OCI-LY3 (cell line): ENCODE results near the gene CHD8.

Experiments
- H2AFZ ChIP-seq: fragments of 200-600, 300-600 bp; shearing (Covaris generic); 2 replicates; pipeline ENCODE4 v1.6.0; 2014; ENCODE audit warnings: antibody characterized with exemption, low read depth, low read length
- H3K27ac ChIP-seq: fragments of 200-600, 300-600 bp; sonication (generic); 2 replicates; pipeline ENCODE4 v1.5.1; 2014; ENCODE audit warnings: mild to moderate bottlenecking, low read length, moderate library complexity, mixed read lengths
- H3K27me3 ChIP-seq: fragments of 200-600, 300-600 bp; sonication (generic); 2 replicates; pipeline ENCODE4 v1.6.1; 2014; ENCODE audit warnings: low read depth, low read length, mixed read lengths
- H3K36me3 ChIP-seq: fragments of 200-600, 300-600 bp; sonication (generic); replicated peaks from 2 replicates; pipeline ENCODE3; 2014; ENCODE audit warnings: low read depth, low read length, mixed read lengths
- H3K4me1 ChIP-seq: fragments of 300-600, 200-600 bp; sonication (generic); 2 replicates; pipeline ENCODE4 v1.6.1; 2014; ENCODE audit warnings: low read length, mixed read lengths
- H3K4me2 ChIP-seq: fragments of 200-600, 300-600 bp; sonication (generic); 2 replicates; pipeline ENCODE4 v1.6.1; 2014; ENCODE audit warnings: low read length, mixed read lengths
- H3K4me3 ChIP-seq: fragments of 300-600, 200-600 bp; sonication (generic); 2 replicates; pipeline ENCODE4 v1.5.1; 2014; ENCODE audit warnings: antibody characterized with exemption, mild to moderate bottlenecking, low read length, moderate library complexity
- H3K79me2 ChIP-seq: fragments of 300-600, 200-600 bp; shearing (Covaris generic); 2 replicates; pipeline ENCODE4 v1.6.1; 2014; ENCODE audit warnings: mild to moderate bottlenecking, low read length, mixed read lengths
- H3K9ac ChIP-seq: fragments of 300-600, 200-600 bp; shearing (Covaris generic); 2 replicates; pipeline ENCODE4 v1.6.0; 2014; ENCODE audit warnings: mild to moderate bottlenecking, low read length, moderate library complexity
- H3K9me3 ChIP-seq: fragments of 200-600, 300-600 bp; shearing (Covaris generic); 2 replicates; pipeline ENCODE4 v1.6.1; 2014; ENCODE audit warnings: low read length, mixed read lengths; ENCODE audit not compliant: insufficient read depth
- H4K20me1 ChIP-seq: fragments of 200-600, 300-600 bp; sonication (generic); 2 replicates; pipeline ENCODE4 v1.6.1; 2016; ENCODE audit warnings: low read length, mixed read lengths; ENCODE audit not compliant: insufficient read depth
- CTCF ChIP-seq: fragments of 200-600, 300-600 bp; sonication (generic); IDR thresholded peaks from 2 replicates; pipeline ENCODE4 v1.5.1; 2014; ENCODE audit warnings: antibody characterized with exemption, low read length, low read depth
- EZH2phosphoT487 ChIP-seq: fragments of 200-600 bp; shearing (Covaris generic); IDR thresholded peaks from 2 replicates; pipeline ENCODE4 v1.6.1; 2018; ENCODE audit warnings: antibody characterized with exemption, mixed run types, low read depth

The CHD8 gene

GRCh38 chr14:21399311-21399870 is 56.5 kb downstream of the CHD8 start:
- no peak for TF ChIP-seq EZH2phosphoT487
- no peak for TF ChIP-seq CTCF
- H3K27me3 ChIP-seq: no peaks in the 10 kb centered on the region

GRCh38 chr14:21398901-21399300 is 57.0 kb downstream of the CHD8 start:
- Histone ChIP-seq H3K9ac (no peak overlapping the region), H3K27ac (no peak overlapping the region), H3K79me2 (no peaks in the 10 kb centered on the region), H3K9me3 (no peaks in the 10 kb centered on the region), H3K4me1 (no peaks in the 10 kb centered on the region), H3K4me3 (no peak overlapping the region), H3K27me3 (no peaks in the 10 kb centered on the region), H3K4me2 (no peak overlapping the region), H4K20me1 (no peaks in the 10 kb centered on the region), H3K36me3 (peaks cover 73% of the 10 kb centered on the region), H2AFZ (no peak overlapping the region)
- TF ChIP-seq EZH2phosphoT487: no peak
- TF ChIP-seq CTCF: no peak

More at GRCh38 chr14:21399311-21399870, 56.5 kb downstream of the CHD8 start:
- no peak overlapping the region for H2AFZ ChIP-seq
- no peaks in the 10 kb centered on the region for H4K20me1 ChIP-seq
- no peaks in the 10 kb centered on the region for H3K9me3 ChIP-seq
- no peak overlapping the region for H3K9ac ChIP-seq
- no peaks in the 10 kb centered on the region for H3K79me2 ChIP-seq
- H3K4me1 ChIP-seq: no peaks in the 10 kb centered on the region
- H3K4me3 ChIP-seq: no peak overlapping the region
- H3K4me2 ChIP-seq: no peak overlapping the region
- no peak overlapping the region for H3K27ac ChIP-seq
- peaks cover 70% of the 10 kb centered on the region for H3K36me3 ChIP-seq

GRCh38 chr14:21395450-21395849 is 60.5 kb downstream of the CHD8 start:
- TF ChIP-seq CTCF (peak; percentile 17; the same call in 1 of the 2 replicates), EZH2phosphoT487 (no peak)
- Histone ChIP-seq H3K4me2 (no peak overlapping the region), H3K4me3 (no peak overlapping the region), H3K27ac (no peak overlapping the region), H2AFZ (no peak overlapping the region), H3K79me2 (no peaks in the 10 kb centered on the region), H3K36me3 (peaks cover 75% of the 10 kb centered on the region), H3K9me3 (no peaks in the 10 kb centered on the region), H3K27me3 (no peaks in the 10 kb centered on the region), H3K4me1 (no peaks in the 10 kb centered on the region), H4K20me1 (no peaks in the 10 kb centered on the region), H3K9ac (no peak overlapping the region)

- no peaks in the 10 kb centered on the region for H3K27me3 ChIP-seq
- peaks cover 32% of the 10 kb centered on the region for H3K4me1 ChIP-seq
- TF ChIP-seq EZH2phosphoT487: no peak
- TF ChIP-seq CTCF: no peak
- H2AFZ ChIP-seq: no peak overlapping the region
- H3K79me2 ChIP-seq: peaks cover 35% of the 10 kb centered on the region
- peak overlapping the region; percentile 80 for H3K4me2 ChIP-seq
- peaks cover 14% of the 10 kb centered on the region for H4K20me1 ChIP-seq
- H3K36me3 ChIP-seq: peaks cover 20% of the 10 kb centered on the region
- H3K9me3 ChIP-seq: no peaks in the 10 kb centered on the region
- peak overlapping the region; percentile 91 for H3K9ac ChIP-seq
- peak overlapping the region; percentile 84 for H3K4me3 ChIP-seq
- peak overlapping the region; percentile 78 for H3K27ac ChIP-seq
These were observed 70.6 kb downstream of the CHD8 start for GRCh38 chr14:21385188-21385904.
